HG02840 (cell line): ENCODE data around the gene RELL2.

Experiments
- ATAC-seq: cut with Tn5 transposase; IDR thresholded peaks from one replicate; pipeline ENCODE4 v1.9.1; 2021; ENCODE audit warnings: mild to moderate bottlenecking, moderate library complexity, moderate number of reproducible peaks; ENCODE audit not compliant: unreplicated experiment, low FRiP score

RELL2 gene

DNA sequence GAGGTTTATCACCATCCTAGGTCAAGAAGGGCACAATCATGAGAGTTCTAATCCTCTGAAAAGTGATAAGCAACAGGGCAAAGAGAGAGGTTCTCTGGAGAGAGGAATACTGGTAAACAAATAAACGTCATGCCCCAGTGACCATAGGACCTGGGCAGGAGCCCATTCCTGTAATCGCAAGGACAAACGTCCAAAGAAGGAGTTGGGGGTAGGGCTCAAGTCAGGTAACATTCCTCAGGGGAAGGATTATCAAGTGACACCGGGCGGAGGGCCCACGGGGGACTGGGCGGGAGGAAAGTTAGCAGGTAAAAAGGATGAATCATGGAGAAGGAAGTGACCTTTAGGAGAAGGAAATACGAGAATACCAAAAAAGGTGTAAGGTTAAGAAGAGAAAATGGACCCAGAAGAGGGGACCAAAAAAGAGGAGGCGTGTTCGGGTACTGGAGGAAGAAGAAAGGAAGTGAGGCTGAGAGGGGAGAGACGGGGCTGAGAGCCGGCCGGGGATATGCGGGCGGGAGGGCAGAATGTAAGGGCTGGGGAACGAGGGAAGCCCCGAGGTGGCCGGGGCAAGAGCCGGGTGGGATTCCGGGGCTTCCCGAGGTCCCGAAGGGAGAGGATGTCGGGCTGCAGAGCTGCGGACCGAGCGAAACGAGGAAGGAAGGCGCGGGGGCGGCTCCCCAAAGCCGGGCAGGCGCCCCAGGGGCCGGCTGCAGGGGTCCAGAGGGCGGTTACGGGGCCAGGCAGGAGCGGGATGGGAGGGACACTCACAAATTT lies 18.6 kb upstream of the RELL2 start:
- peak; percentile 33 for ATAC-seq

DNA sequence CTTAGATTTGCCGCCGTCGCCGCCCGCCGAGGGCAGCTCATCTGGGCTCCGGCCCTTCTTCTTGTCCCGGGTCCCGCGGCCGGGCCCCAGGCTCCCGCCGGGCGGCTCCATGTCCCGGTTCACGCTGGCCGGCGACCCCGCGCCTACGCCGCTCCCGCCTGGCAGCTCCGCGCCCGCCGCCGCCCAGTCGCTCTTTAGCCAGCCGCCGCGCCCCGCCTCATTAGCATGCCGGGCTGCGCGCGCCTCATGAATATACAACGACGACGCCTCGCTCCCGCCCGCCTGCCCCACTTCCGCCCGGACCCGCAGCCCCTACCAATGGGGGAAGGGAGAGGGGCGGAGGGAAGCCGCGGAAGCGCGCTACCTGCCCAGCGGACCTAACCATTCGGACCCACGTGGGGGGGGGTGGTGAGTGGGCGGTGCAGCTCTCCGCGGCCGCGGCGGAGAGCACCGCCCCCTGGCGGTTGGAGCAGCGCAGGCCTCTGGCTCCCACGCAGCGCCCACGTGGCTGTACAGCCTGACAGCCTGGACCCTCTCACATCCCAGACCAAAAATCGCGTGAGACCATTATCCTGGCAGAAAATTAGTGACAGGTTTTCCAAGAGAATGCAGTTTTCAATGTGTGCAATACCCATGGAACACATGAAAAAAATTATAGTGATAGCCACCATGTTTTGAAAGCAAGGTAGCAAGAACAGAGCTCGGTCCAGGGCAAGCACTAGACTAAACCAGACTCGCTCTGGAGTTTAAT lies 17.8 kb upstream of the RELL2 start, which contains the start of gene DIAPH1:
Gene DIAPH1, minus strand, starts transcription at position 197 of the 751 bp plus-strand sequence. Its CDS starts 86 bp downstream, at position 111.
- ATAC-seq, result peak; percentile 89

DNA sequence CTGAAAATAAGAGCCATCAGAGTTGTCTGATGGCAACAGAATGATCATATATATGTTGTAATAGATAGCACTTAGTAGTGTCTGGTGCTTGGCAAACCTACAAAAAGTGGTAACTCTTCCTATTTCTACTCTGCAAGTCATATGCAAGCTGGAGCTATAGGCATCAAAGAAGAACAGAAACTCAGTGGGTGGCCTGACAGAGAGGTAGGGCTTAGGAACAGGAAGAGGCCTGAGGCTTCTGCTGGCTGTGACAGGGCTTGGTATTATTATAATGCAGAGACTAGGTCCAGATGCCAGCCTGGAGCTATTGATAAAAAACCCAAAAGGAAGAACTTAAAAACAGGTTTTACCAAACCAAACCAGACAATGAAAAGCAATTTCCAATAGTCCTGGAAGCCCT lies 13.6 kb upstream of the RELL2 start:
- ATAC-seq, result peak; percentile 25

DNA sequence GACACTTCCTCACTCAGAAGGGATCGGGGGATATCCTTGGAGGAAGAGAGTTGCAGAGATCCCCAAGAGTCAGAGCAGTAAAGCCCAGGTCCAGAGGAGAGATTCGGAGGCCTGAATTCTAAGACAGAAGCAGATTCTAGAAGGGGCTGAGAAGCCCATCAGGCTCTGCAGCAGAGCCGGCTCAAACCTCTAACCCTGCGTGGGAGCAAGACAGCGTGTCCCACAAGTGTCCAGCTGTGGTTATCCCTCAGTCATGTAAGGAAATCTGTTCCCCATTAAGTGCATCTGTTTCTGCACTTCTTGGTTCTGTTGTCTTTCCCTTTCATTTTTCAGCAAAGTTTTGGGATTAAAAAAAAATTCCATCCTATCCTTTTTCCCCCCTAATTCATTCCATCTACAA lies 13.2 kb upstream of the RELL2 start:
- ATAC-seq, result no peak

DNA sequence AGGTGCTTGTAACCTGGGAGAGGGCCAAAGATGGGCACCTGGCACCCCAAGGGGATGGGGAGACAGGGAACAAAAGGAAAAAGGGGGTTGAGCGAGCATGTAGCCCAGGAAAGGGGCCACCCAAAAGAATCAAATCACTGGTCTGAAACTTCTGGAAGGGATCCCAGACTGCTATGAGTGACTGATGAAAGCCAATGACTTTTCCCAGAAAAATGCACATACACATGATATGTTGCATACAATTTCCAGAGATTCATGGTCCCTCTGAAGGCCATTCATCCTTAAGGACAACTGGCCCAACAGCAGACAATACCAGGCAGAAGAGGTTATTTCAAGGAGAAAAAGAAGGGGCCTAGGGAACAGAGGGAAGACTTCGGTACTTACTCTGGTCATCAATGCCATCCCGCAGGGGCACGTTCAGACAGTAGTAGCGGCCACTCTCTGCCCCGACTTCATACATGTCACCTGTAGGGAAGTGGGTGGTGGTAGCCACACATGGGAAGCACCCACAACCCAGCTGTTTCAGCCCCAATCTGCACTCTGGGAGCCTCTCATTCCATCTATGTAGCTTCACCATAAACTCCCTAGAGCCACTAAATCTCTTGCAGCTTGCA lies 8.5 kb upstream of the RELL2 start:
- no peak for ATAC-seq

DNA sequence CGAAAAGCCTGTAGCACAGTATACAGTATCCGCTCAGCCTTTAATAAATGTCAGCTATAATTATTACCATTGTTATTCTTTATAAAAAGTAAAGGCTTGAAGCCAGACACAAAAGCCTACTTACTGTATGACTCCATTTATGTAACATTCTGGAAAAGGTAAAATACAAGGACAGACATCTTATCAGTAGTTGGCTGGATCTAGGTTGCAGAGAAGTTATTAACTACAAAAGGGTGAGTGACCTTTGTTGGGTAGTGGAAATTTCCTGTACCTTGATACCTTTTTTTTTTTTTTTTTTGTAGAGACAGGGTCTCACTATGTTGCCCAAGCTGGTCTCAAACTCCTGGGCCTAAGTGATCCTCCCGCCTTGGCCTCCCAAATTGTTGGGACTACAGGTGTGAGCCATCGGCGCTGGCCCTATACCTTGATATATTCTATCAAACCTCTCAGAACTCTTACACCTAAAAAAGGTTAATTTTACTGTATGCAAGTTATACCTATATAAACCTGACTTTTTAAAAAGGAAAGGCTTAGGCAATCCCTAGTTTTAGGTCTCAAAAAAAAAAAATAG lies 6.1 kb upstream of the RELL2 start:
- no peak for ATAC-seq

DNA sequence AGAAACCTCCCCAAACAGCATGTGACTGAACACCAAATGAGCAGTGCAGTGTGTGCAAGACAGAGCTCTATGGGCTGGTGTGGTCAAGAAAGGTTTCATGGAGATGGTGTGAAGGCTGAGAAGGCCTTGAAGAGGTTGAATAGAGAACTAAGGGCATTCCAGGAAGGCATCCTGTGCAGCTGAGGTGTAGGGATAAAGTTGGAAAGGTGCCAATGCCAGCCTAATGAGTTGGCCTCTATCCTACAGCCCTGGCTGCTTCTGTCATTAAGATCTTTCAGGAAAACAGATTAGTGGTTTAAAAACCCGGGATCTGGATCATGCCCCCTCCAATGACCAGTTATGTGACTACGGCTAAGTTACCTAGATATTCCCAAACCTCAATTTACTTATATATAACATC lies 4.1 kb upstream of the RELL2 start:
- no peak for ATAC-seq

DNA sequence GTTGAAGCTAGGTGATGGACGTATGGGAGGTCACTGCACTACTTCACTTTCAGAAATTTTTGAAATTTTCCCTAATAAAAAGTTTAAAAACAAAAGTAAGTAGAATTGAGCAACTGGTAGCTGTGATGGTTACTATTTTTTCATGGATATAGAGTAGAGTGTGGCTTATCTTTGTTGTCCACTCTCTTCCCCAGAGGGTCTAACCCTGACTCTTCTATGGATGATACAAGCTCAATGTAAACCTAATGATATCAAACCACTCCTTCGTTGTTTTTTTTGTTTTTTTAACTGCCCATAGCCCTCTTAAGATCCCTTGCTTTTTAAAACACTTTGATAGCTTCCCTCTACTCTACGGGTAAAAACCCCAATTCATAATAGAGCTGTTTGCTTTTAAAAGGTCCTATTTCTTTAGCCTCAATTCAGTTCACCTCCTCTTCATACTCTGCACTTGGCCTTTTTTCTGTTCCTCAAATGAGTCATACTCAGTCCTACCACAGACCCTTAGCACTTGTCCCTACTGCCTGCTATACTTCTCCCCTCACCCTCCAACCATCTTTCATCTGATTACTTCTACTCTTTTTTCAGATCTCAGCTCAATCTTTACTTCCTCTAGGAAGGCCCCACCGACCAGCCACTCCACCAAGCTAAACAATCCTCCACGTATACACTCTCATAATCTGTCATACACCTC lies 2.8 kb upstream of the RELL2 start:
- peak; percentile 51 for ATAC-seq

DNA sequence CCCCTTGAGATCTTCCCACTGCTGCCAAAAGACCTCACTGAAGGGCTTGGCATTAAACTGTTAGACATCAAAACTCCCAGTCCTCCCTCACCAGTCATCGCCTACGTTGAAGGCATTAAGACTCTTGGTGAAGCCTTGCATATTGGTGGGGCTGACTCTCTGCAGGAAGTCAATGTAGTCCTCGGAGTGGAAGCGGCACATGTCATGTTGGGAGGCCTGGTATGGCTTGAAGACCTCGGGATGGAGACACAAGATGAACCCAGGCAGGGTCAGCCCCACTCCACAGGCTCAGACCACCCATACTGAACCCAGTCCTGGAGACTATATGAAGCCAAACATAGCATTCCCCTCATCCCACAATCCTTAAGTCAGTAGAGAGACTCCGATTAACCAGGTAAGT lies 2.1 kb upstream of the RELL2 start:
- no peak for ATAC-seq

DNA sequence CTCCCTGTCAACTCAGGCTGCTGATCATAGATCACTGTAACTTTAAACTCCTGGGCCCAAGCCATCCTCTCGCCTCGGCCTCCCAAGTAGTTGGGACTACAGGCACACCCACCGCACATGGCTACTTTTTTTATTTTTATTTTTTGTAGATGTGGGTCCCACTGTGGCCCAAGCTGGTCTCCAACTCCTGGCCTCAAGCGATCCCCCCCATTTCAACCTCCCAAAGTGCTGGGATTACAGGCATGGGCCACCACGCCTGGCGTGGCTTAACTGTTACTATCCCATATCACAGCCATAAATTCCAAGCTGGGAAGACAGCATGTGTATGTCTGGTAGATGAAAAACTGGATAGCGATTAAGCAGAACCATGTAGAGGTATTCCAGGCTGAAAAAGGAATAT lies 1.2 kb upstream of the RELL2 start:
- ATAC-seq, result no peak

DNA sequence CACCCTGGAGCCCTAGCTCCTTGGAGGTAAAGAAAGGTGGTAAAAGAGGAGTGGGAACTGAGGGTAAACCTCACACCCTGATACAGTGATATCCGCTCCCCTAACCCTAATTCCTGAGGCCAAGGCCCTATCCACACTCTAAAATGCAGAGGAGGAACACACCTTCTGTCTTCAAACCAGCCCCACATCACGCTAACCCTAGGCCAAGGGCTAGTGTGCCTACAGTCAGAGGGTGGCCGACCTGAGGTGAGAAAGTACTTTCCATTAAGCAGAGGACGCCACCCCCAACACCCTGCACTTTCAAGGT lies 738 bp upstream of the RELL2 start:
- no peak for ATAC-seq

DNA sequence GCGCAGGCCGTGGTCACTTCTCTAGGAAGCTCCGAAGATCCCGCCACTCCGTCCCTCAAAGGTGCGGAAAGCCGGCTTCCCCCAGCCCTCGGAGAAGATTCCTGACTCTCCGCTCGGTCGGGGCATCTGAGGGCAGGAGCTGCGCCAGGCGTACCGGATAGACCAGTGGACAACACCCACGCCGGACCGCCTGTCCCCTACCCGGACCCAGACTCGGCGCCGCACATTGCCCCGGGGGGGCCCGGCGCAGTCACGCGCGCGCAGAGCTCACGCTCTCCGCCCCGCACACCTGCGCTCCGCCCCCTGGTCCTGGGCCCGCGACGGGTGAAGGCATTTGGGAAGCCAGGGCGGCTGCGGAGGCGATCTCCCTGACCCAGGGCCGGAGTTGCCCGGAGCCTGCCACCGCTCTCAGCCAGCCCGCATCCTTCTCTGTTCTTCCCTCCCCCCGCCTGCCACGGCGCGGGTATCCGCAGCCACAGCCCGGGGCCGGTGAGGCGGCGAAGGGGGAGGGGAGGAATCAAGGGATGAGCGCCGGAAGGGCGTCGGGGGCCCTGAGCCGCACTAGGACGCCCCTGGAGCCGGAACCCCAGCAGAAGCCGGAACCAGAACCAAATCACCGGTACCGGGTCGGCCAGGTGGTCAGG lies 448 bp downstream of the RELL2 start:
- ATAC-seq, result peak; percentile 24

DNA sequence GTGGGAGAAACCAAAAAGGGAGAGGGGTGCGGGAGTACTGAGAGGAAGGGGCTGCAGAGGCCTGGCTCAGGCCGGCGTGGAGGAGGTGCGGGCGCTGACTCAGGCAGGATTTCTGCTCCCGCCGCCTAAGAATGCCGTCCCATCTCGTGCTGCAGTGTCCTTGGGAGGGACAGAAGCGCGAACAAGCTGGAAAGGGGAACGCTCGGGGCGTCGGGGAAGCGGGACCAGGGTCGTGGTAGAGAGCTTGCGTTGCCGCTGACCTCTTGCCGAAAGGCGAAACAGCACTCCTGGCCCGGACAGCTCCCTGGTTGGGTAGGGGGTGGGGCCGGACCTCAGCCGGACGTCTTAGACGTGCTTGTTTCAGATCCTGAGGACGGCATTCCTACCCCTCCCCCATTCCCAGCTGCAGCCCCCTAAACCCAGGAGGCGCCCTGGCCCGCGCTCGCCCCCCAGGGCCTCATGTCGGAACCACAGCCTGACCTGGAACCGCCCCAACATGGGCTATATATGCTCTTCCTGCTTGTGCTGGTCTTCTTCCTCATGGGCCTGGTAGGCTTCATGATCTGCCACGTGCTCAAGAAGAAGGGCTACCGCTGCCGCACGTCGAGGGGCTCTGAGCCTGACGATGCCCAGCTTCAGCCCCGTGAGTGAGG lies 1.1 kb downstream of the RELL2 start:
- no peak for ATAC-seq

DNA sequence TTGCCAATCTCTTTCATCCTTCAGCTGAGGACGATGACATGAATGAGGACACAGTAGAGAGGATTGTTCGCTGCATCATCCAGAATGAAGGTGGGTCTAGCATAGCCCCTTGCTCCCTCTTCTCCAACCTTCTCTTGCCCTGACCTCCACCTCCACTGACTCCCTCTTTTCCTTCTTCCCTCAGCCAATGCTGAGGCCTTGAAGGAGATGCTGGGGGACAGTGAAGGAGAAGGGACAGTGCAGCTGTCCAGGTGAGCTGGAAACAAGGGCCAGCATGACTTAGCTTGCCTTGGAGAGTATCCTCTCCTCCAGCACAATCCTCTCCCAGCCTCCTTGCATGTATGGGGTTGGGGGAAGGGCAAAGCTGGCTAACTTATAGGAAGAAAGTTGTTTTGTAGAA lies 2.0 kb downstream of the RELL2 start:
- no peak for ATAC-seq

DNA sequence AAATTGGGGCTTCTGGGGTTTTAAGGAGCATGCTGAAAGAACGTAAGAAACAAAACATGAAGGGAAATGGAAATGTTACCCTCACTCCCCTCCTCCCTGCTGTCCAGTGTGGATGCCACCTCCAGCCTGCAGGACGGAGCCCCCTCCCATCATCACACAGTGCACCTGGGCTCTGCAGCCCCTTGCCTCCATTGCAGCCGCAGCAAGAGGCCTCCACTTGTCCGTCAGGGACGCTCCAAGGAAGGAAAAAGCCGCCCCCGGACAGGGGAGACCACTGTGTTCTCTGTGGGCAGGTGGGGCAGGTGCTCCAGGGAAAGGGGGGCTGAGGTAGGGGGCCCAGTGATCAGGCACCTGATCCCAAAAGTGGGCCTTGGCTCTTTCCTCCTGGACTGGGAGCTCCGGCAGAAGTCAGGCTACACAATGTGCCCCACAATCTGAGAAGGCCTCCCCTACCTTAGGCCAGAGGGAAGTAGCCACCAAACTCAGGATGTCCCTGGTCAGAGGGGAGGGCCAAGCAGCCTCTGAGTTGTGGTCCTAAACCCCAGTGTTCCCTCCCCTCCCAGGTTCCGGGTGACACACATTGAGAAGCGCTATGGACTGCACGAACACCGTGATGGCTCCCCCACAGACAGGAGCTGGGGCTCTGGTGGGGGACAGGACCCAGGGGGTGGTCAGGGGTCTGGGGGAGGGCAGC lies 2.7 kb downstream of the RELL2 start:
- no peak for ATAC-seq

DNA sequence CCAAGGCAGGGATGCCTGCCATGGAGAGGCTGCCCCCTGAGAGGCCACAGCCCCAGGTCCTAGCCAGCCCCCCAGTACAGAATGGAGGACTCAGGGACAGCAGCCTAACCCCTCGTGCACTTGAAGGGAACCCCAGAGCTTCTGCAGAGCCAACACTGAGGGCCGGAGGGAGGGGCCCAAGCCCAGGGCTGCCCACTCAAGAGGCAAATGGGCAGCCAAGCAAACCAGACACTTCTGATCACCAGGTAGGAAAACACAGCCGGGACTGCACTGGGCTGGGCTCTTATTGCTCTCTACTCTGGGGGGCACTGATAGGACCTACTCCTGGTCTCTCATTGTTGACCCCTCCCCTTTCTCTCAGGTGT lies 3.2 kb downstream of the RELL2 start:
- ATAC-seq, result no peak

DNA sequence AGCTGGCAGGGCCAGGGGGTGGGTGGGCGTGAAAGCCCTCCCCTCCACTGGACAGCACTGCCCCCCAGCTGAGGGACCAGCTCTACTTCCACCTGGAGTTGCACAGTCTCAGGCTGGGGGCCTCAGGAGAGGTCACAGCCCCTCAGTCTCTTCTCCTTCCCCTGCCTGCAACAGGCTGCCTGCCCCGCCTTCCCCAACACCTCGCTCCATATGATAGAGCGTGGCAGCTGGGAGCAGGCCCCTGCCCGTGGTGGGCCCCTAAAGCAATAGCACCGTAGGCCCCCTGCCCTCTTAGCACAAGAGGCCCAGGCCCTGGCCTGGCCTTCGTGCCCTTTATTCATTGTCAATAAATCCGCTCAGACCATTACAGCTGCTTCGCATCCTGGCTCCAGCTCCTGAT lies 3.9 kb downstream of the RELL2 start:
- ATAC-seq, result no peak

DNA sequence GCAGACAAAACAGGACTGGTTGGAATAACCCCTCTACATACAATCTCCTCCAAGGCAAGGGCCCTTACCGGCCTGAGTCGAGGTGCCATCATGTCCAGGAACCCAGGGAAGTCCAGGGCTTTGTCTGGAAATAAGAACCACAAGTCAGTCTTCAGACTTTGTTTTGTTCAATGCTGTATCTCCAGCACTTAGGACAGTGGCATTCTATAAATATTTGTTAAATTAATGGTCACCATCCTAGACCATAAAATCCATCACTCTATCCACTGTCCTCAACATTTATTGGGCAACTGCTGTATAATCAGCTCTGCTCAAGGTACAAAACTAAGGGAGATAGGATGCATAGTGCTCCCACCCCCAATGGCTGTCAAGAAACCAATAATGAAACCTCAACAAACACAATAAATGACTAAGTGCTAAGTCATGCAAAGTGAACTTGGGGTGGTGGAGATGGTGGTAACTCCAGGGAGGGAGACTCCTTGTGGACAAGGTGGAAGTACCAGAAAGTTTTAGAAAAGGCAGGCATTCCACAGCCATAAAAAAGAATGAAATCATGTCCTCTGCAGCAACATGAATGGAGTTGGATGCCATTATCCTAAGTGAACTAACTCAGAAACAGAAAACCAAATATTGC lies 5.0 kb downstream of the RELL2 start:
- ATAC-seq, result peak; percentile 41

DNA sequence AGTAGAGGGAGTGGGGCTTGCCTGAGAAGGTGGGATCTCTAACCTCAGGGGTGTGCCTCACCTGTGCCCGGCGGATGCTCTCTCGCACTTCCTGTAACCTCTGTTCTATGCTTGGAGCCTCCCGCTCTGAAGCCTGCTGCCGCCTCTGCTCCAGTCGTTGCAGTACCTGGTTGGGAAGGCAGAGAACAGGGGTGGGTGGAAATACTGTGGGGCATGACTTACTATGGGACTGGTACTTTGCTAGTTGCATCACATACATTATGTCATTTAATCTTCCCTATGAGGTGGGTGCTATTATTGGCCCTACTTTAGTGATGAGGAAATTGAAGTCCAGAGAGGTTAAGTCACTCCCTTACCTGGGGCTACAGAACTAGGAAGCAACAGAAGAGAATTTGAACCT lies 9.2 kb downstream of the RELL2 start:
- no peak for ATAC-seq
